ENCODE results near the gene RAI1.

- no peak for TF ChIP-seq POLR2A (IDR thresholded peaks at IDR 0.05; ENCODE audit: low read length)
- TF ChIP-seq GATA1 (IDR thresholded peaks at IDR 0.05; ENCODE audit: low read depth, low read length): no peak
Measured at GRCh38 chr17:17684906-17685774, 3.9 kb downstream of the RAI1 start.

Data from erythroblast (primary cell).